ENCODE measurements around the gene SERPINA4.

Gene SERPINA4

DNA sequence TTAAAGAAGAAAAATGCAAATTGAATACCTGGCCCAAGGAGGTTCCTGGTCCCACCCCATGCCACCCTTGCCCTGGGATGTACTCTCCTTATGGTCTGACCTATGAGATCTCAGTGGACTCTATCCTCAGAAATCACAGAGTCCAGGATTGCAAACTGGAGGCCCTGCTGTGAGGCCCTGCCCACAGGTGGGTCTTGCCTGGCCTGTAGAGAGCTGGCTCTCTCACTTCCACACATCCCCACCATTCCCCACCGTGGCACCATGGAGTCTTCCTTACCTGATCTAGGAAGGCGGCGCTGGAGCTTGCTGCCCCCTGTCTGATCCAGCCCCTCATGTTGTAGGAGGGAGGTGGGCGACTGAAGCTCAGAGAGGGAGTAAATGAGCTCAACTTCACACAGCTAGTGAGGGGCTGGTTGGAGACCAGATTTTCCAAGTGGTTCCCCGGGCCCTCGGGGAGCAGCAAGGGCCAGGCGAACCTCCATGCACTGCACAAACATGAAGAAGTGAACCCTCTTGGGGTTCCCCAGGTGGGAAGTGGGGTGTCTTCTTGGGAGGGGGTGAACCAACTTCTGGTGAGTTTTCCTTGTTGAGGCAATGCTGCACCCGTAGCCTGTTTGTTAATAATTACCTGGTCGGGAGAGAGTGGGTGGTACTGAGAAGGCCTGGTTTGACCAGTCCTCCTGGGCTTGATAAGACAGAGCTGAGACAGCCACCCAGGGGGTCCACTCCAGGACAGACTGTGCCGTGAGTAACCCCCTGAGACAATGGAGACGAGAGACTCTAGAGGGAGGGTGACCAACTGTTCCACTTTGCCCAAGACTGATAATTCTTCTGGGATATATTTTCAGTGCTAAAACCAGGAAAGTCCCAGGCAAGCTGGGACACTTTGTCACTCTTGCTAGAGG, at the start of gene SERPINA4:
Gene SERPINA4 (plus strand): TSS at position 692 of the 905 bp plus-strand sequence. CDS start 2,041 bp downstream, outside the sequence.
- Histone ChIP-seq H3K27me3 (ENCODE audit: insufficient read depth, low read length) (no peaks in the 10 kb centered on the region), H3K4me1 (ENCODE audit: insufficient read depth, low read length) (no peaks in the 10 kb centered on the region), H2AFZ (ENCODE audit: low read depth, low read length) (no peak within 1 kb of the TSS), H3K36me3 (ENCODE audit: insufficient read depth, low read length) (no peaks in the 10 kb centered on the region), H3K9me3 (ENCODE audit: low read length) (no peaks in the 10 kb centered on the region), H3K4me3 (ENCODE audit: low read length) (no peak within 1 kb of the TSS)

GRCh38 chr14:94514351-94514750, 46.9 kb upstream of the SERPINA4 start:
- Histone ChIP-seq H3K36me3 (ENCODE audit: insufficient read depth, low read length) (no peaks in the 10 kb centered on the region), H3K27me3 (ENCODE audit: insufficient read depth, low read length) (peaks cover 5% of the 10 kb centered on the region), H2AFZ (ENCODE audit: low read depth, low read length) (no peak overlapping the region), H3K4me3 (ENCODE audit: low read length) (no peak overlapping the region), H3K9me3 (ENCODE audit: low read length) (no peaks in the 10 kb centered on the region), H3K4me1 (ENCODE audit: insufficient read depth, low read length) (no peaks in the 10 kb centered on the region)

- H3K27me3 ChIP-seq (ENCODE audit: insufficient read depth, low read length), result peaks cover 5% of the 10 kb centered on the region
- no peak overlapping the region for H2AFZ ChIP-seq (ENCODE audit: low read depth, low read length)
- H3K4me3 ChIP-seq (ENCODE audit: low read length), result no peak overlapping the region
- H3K36me3 ChIP-seq (ENCODE audit: insufficient read depth, low read length), result no peaks in the 10 kb centered on the region
- no peaks in the 10 kb centered on the region for H3K9me3 ChIP-seq (ENCODE audit: low read length)
- no peaks in the 10 kb centered on the region for H3K4me1 ChIP-seq (ENCODE audit: insufficient read depth, low read length)
Measured at GRCh38 chr14:94515426-94515825, 45.8 kb upstream of the SERPINA4 start.

DNA sequence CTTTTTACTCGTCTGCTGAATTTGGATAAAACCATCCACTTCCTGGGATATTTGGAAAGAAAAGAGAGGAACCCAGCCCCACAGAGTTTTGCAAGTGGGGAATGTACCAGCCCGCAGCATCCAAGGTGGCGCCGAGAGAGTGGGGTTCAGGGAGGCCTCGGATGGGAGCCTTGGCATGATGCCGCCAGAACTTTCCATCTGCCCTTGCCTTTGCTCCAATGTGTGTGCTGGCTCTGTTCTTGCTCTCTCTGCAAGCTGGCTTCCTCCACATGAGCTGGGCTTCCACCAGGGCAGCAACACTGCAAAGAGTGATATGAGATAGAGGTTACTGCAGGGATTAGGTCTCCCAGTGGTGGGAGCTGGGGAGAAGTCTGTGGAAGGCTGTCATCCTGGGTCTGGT, 45.4 kb upstream of the SERPINA4 start:
- H3K36me3 ChIP-seq (ENCODE audit: insufficient read depth, low read length), result no peaks in the 10 kb centered on the region
- H3K4me1 ChIP-seq (ENCODE audit: insufficient read depth, low read length), result no peaks in the 10 kb centered on the region
- no peaks in the 10 kb centered on the region for H3K9me3 ChIP-seq (ENCODE audit: low read length)
- peaks cover 5% of the 10 kb centered on the region for H3K27me3 ChIP-seq (ENCODE audit: insufficient read depth, low read length)
- H2AFZ ChIP-seq (ENCODE audit: low read depth, low read length), result no peak overlapping the region
- no peak overlapping the region for H3K4me3 ChIP-seq (ENCODE audit: low read length)

DNA sequence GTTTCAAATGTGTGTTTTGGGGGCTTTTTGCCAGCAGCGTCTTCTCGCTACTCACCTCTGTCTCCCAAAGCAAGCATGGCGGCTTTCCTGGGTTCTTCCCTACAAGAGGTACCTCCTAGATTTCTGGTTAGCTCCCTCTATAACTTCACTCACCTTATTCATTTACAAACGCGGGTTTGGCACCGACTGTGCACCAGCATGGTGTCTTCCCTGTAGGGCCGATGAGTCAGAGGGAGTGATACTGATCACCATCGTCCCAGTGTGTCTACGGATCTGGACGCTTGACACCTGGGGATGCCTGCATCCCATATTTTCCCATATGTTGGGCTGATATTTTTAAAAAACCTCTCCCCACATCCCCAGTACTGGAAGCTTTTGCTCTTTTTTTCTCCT, 44.0 kb upstream of the SERPINA4 start:
- no peak overlapping the region for H2AFZ ChIP-seq (ENCODE audit: low read depth, low read length)
- no peaks in the 10 kb centered on the region for H3K36me3 ChIP-seq (ENCODE audit: insufficient read depth, low read length)
- no peaks in the 10 kb centered on the region for H3K4me1 ChIP-seq (ENCODE audit: insufficient read depth, low read length)
- H3K4me3 ChIP-seq (ENCODE audit: low read length), result no peak overlapping the region
- no peaks in the 10 kb centered on the region for H3K9me3 ChIP-seq (ENCODE audit: low read length)
- peaks cover 5% of the 10 kb centered on the region for H3K27me3 ChIP-seq (ENCODE audit: insufficient read depth, low read length)

- no peaks in the 10 kb centered on the region for H3K4me1 ChIP-seq (ENCODE audit: insufficient read depth, low read length)
- no peaks in the 10 kb centered on the region for H3K36me3 ChIP-seq (ENCODE audit: insufficient read depth, low read length)
- H3K27me3 ChIP-seq (ENCODE audit: insufficient read depth, low read length), result peaks cover 5% of the 10 kb centered on the region
- H3K9me3 ChIP-seq (ENCODE audit: low read length), result no peaks in the 10 kb centered on the region
- no peak overlapping the region for H2AFZ ChIP-seq (ENCODE audit: low read depth, low read length)
- H3K4me3 ChIP-seq (ENCODE audit: low read length), result no peak overlapping the region
Measured at GRCh38 chr14:94517641-94518257, 43.5 kb upstream of the SERPINA4 start.

DNA sequence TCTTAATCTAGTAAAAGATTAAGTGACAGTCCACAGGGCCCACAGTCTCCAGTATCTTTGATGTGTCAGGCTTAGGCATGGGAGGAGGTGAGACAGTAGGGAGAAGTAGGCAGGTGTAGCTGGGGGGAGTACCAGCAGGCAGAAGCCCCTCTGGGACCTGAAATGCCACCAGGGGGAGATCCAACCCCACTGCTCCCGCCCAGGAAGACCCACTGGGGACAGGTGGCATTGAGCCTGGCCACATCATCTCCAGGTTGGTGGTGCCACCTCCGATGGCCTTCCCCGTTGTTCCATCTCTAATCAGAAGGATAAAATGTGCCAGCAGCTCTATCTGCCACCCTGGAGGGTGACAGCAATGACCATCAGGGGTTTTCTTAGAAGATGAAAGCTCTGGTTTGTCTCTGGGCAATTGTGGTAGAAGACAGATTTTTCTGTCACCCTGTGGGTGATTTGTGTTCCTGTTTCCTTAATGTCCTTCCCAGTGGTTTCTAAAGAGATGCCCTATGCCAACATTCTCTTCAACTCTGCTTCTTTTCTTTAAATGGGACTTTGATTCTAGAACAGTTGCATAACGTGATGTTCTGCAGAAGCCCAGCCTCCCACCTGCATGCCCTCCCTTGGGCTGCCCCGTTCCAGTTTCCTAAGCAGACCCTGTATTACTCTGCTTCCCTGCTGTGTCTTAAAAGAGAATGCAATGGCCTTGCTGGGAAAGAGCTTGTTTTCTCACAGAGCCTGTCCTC, 39.7 kb upstream of the SERPINA4 start:
- Histone ChIP-seq H3K27me3 (ENCODE audit: insufficient read depth, low read length) (no peaks in the 10 kb centered on the region), H2AFZ (ENCODE audit: low read depth, low read length) (no peak overlapping the region), H3K36me3 (ENCODE audit: insufficient read depth, low read length) (no peaks in the 10 kb centered on the region), H3K4me1 (ENCODE audit: insufficient read depth, low read length) (no peaks in the 10 kb centered on the region), H3K4me3 (ENCODE audit: low read length) (no peak overlapping the region), H3K9me3 (ENCODE audit: low read length) (no peaks in the 10 kb centered on the region)

- no peaks in the 10 kb centered on the region for H3K36me3 ChIP-seq (ENCODE audit: insufficient read depth, low read length)
- H2AFZ ChIP-seq (ENCODE audit: low read depth, low read length), result no peak overlapping the region
- H3K4me3 ChIP-seq (ENCODE audit: low read length), result no peak overlapping the region
Measured at GRCh38 chr14:94522115-94522724, 39.0 kb upstream of the SERPINA4 start.

GRCh38 chr14:94523265-94523664, 38.0 kb upstream of the SERPINA4 start:
- H3K4me3 ChIP-seq (ENCODE audit: low read length), result no peak overlapping the region
- H2AFZ ChIP-seq (ENCODE audit: low read depth, low read length), result no peak overlapping the region
- H3K36me3 ChIP-seq (ENCODE audit: insufficient read depth, low read length), result no peaks in the 10 kb centered on the region
- no peaks in the 10 kb centered on the region for H3K4me1 ChIP-seq (ENCODE audit: insufficient read depth, low read length)
- H3K9me3 ChIP-seq (ENCODE audit: low read length), result no peaks in the 10 kb centered on the region
- H3K27me3 ChIP-seq (ENCODE audit: insufficient read depth, low read length), result no peaks in the 10 kb centered on the region

More at GRCh38 chr14:94522115-94522724, 39.0 kb upstream of the SERPINA4 start:
- no peaks in the 10 kb centered on the region for H3K4me1 ChIP-seq (ENCODE audit: insufficient read depth, low read length)
- H3K9me3 ChIP-seq (ENCODE audit: low read length), result no peaks in the 10 kb centered on the region
- no peaks in the 10 kb centered on the region for H3K27me3 ChIP-seq (ENCODE audit: insufficient read depth, low read length)

DNA sequence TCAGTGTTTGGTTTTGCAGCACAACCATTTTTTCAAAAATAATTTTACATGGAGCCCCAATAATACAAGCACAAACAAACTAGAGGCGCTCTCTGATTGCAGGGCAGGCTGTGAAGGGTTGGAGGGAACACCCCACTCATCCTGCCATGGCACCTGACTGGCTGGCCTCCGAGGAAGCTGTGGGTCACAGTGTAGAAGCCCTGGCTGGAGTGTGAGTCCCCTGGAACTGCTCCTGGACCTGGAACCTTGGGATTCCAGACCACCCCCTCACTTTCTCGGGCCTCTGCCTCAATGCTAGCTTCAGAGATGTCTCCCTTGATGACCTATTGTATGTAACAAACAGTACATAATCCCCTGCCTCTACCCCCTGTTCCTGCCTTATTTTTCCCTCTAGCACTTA, 37.1 kb upstream of the SERPINA4 start:
- Histone ChIP-seq H2AFZ (ENCODE audit: low read depth, low read length) (no peak overlapping the region), H3K4me1 (ENCODE audit: insufficient read depth, low read length) (no peaks in the 10 kb centered on the region), H3K9me3 (ENCODE audit: low read length) (no peaks in the 10 kb centered on the region), H3K4me3 (ENCODE audit: low read length) (no peak overlapping the region), H3K27me3 (ENCODE audit: insufficient read depth, low read length) (no peaks in the 10 kb centered on the region), H3K36me3 (ENCODE audit: insufficient read depth, low read length) (no peaks in the 10 kb centered on the region)

- H3K4me1 ChIP-seq (ENCODE audit: insufficient read depth, low read length), result no peaks in the 10 kb centered on the region
- H3K9me3 ChIP-seq (ENCODE audit: low read length), result no peaks in the 10 kb centered on the region
- H3K4me3 ChIP-seq (ENCODE audit: low read length), result no peak overlapping the region
- no peaks in the 10 kb centered on the region for H3K27me3 ChIP-seq (ENCODE audit: insufficient read depth, low read length)
- no peaks in the 10 kb centered on the region for H3K36me3 ChIP-seq (ENCODE audit: insufficient read depth, low read length)
- H2AFZ ChIP-seq (ENCODE audit: low read depth, low read length), result no peak overlapping the region
Measured at GRCh38 chr14:94531187-94531586, 30.1 kb upstream of the SERPINA4 start.

- Histone ChIP-seq H2AFZ (ENCODE audit: low read depth, low read length) (no peak overlapping the region), H3K36me3 (ENCODE audit: insufficient read depth, low read length) (no peaks in the 10 kb centered on the region), H3K4me3 (ENCODE audit: low read length) (no peak overlapping the region), H3K4me1 (ENCODE audit: insufficient read depth, low read length) (no peaks in the 10 kb centered on the region), H3K27me3 (ENCODE audit: insufficient read depth, low read length) (no peaks in the 10 kb centered on the region), H3K9me3 (ENCODE audit: low read length) (no peaks in the 10 kb centered on the region)
Measured at GRCh38 chr14:94532447-94532846, 28.8 kb upstream of the SERPINA4 start.

- H2AFZ ChIP-seq (ENCODE audit: low read depth, low read length), result no peak overlapping the region
- no peaks in the 10 kb centered on the region for H3K4me1 ChIP-seq (ENCODE audit: insufficient read depth, low read length)
- no peak overlapping the region for H3K4me3 ChIP-seq (ENCODE audit: low read length)
Measured at GRCh38 chr14:94535506-94535905, 25.7 kb upstream of the SERPINA4 start.

More at GRCh38 chr14:94535506-94535905, 25.7 kb upstream of the SERPINA4 start:
- Histone ChIP-seq H3K36me3 (ENCODE audit: insufficient read depth, low read length) (no peaks in the 10 kb centered on the region), H3K27me3 (ENCODE audit: insufficient read depth, low read length) (no peaks in the 10 kb centered on the region), H3K9me3 (ENCODE audit: low read length) (no peaks in the 10 kb centered on the region)
